SH-SY5Y (cell line): ENCODE measurements around the gene BRPF1.

ENCODE experiments used
- GATA2 ChIP-seq: IDR thresholded peaks from 2 replicates; pipeline ENCODE4 v1.6.1; 2011; ENCODE audit warnings: mild to moderate bottlenecking, low read depth, low read length
- GATA3 ChIP-seq: IDR thresholded peaks from 2 replicates; pipeline ENCODE4 v1.6.1; 2011; ENCODE audit warnings: low read depth, mild to moderate bottlenecking, low read length, moderate library complexity

- no peak for TF ChIP-seq GATA2
- TF ChIP-seq GATA3: no peak
Observed at GRCh38 chr3:9717563-9717962, 14.0 kb upstream of the BRPF1 start.
